GM13977 (cell line): ENCODE measurements around the gene CNDP1.

Experiments
- DNase-seq: peaks from one replicate; pipeline ENCODE4 v3.0.0; 2012; ENCODE audit warnings: low spot score
- CTCF ChIP-seq: IDR thresholded peaks from 2 replicates; pipeline ENCODE4 v1.5.1; 2012; ENCODE audit warnings: mild to moderate bottlenecking, control low read depth; ENCODE audit not compliant: insufficient read depth; ENCODE audit errors: extremely low read depth, missing control alignments
- in situ Hi-C: fragments of 300-500 bp; cut with MboI; formaldehyde crosslinking; loops from one replicate; pipeline ENCODE4 v1.12.0; 2022; ENCODE audit warnings: low sequenced_read_pairs, low pct_unique_long_range_greater_than_20kb, mixed read lengths, inconsistent platforms; ENCODE audit not compliant: unreplicated experiment

The CNDP1 gene

GRCh38 chr18:74493689-74494088 lies 40.6 kb upstream of the CNDP1 start:
- peak; percentile 73 for TF ChIP-seq CTCF
- peak; percentile 58 for DNase-seq
- in situ Hi-C loops = loop anchor here (10.0 kb wide), 1 partner anchor 139 kb away; no protein-coding TSS in a partner anchor

- in situ Hi-C loops = loop anchor here (10.0 kb wide), 1 partner anchor 140 kb away; no protein-coding TSS in a partner anchor
- no peak for TF ChIP-seq CTCF
- no peak for DNase-seq
These were observed 39.8 kb upstream of the CNDP1 start for GRCh38 chr18:74494514-74494913.

GRCh38 chr18:74495581-74496507 lies 38.5 kb upstream of the CNDP1 start, which contains the start of gene CNDP2:
Gene CNDP2, plus strand, starts transcription at chr18:74496363. Its CDS starts 3,611 bp downstream, at chr18:74499974.
- peak; percentile 99 for DNase-seq
- in situ Hi-C loops = loop anchor here (10.0 kb wide), 1 partner anchor 141 kb away; no protein-coding TSS in a partner anchor

GRCh38 chr18:74496508-74497323 lies 37.6 kb upstream of the CNDP1 start:
- TF ChIP-seq CTCF = no peak
- in situ Hi-C loops = loop anchor here (10.0 kb wide), 1 partner anchor 142 kb away; no protein-coding TSS in a partner anchor
- no peak for DNase-seq

More at GRCh38 chr18:74495581-74496507, 38.5 kb upstream of the CNDP1 start, which contains the start of gene CNDP2:
- TF ChIP-seq CTCF = no peak

GRCh38 chr18:74497324-74497676 lies 37.0 kb upstream of the CNDP1 start:
- DNase-seq = no peak

More at GRCh38 chr18:74497324-74497676, 37.0 kb upstream of the CNDP1 start:
- no peak for TF ChIP-seq CTCF
- in situ Hi-C loops = loop anchor here (10.0 kb wide), 1 partner anchor 142 kb away; no protein-coding TSS in a partner anchor
